HG03060 (cell line): ENCODE data around the gene TBCK.

Experiments used
- ATAC-seq: cut with Tn5 transposase; IDR thresholded peaks from one replicate; pipeline ENCODE4 v1.9.1; 2021; ENCODE audit warnings: low read depth, moderate number of reproducible peaks; ENCODE audit not compliant: unreplicated experiment

TBCK gene

GRCh38 chr4:106010761-106011160, 305.2 kb downstream of the TBCK start:
- no peak for ATAC-seq

GRCh38 chr4:106002994-106003393, 313.0 kb downstream of the TBCK start:
- no peak for ATAC-seq

- no peak for ATAC-seq
Observed at GRCh38 chr4:105998171-105999063, 317.6 kb downstream of the TBCK start.

GRCh38 chr4:105996845-105997244, 319.2 kb downstream of the TBCK start:
- ATAC-seq, result no peak

- ATAC-seq, result no peak
Observed at GRCh38 chr4:105994841-105995501, 321.0 kb downstream of the TBCK start.

GRCh38 chr4:105994061-105994460, 321.9 kb downstream of the TBCK start:
- no peak for ATAC-seq

GRCh38 chr4:105992641-105993305, 323.2 kb downstream of the TBCK start:
- ATAC-seq, result no peak

- ATAC-seq, result no peak
Observed at GRCh38 chr4:105991726-105992125, 324.3 kb downstream of the TBCK start.
